Measurements from ENCODE around the gene ERFL.

ERFL gene

DNA sequence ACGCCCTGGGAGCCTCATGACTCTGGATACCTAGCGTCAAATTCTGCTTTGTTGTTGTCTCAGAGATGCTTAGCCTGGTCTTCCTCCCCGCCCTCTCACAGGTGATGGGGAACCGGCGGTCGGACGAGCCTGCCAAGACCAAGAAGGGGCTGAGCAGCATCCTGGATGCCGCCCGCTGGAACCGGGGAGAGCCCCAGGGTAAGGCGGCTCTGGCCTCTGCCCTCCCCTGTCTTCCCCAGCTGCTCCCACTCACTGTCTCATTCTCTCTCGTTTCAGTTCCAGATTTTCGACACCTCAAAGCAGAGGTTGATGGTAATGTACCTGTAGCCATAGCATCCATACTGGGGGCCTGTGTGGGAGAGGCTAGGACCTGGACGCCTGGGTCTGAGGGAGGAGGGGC lies 33.9 kb downstream of the ERFL start:
- intact Hi-C loops (cut with DNase I; ENCODE audit: low total_unique reads): no loop called here
- Histone ChIP-seq H3K4me1 (no peaks in the 10 kb centered on the region), H3K27ac (no peak overlapping the region), H3K4me3 (no peak overlapping the region), H3K36me3 (peaks cover 40 to 93% (median 61%) of the 10 kb centered on the region in 3 donors), H3K9me3 (no peaks in the 10 kb centered on the region), H3K27me3 (no peaks in the 10 kb centered on the region)
- TF ChIP-seq, protein P1, sequence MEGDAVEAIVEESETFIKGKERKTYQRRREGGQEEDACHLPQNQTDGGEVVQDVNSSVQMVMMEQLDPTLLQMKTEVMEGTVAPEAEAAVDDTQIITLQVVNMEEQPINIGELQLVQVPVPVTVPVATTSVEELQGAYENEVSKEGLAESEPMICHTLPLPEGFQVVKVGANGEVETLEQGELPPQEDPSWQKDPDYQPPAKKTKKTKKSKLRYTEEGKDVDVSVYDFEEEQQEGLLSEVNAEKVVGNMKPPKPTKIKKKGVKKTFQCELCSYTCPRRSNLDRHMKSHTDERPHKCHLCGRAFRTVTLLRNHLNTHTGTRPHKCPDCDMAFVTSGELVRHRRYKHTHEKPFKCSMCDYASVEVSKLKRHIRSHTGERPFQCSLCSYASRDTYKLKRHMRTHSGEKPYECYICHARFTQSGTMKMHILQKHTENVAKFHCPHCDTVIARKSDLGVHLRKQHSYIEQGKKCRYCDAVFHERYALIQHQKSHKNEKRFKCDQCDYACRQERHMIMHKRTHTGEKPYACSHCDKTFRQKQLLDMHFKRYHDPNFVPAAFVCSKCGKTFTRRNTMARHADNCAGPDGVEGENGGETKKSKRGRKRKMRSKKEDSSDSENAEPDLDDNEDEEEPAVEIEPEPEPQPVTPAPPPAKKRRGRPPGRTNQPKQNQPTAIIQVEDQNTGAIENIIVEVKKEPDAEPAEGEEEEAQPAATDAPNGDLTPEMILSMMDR (IDR thresholded peaks at IDR 0.05): no peak
- DNase-seq: no peak

DNA sequence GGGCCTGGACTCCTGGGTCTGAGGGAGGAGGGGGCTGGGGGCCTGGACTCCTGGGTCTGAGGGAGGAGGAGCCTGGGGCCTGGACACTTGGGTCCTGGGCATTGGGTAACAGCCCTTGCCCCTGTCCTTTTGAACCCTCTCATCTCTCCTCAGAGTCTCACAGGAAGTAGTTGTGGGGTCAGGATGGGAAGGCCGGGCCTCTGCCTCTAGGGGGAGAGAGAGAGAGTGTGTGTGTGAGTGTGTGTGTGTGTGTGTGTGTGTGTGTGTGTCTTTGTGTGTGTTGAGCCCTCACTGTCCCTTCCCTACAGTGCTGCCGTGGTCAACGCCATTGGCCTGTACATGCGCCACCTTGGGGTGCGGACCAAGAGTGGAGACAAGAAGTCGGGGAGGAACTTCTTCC lies 34.4 kb downstream of the ERFL start:
- H3K36me3 ChIP-seq: peaks cover 39 to 93% (median 62%) of the 10 kb centered on the region in 3 donors

DNA sequence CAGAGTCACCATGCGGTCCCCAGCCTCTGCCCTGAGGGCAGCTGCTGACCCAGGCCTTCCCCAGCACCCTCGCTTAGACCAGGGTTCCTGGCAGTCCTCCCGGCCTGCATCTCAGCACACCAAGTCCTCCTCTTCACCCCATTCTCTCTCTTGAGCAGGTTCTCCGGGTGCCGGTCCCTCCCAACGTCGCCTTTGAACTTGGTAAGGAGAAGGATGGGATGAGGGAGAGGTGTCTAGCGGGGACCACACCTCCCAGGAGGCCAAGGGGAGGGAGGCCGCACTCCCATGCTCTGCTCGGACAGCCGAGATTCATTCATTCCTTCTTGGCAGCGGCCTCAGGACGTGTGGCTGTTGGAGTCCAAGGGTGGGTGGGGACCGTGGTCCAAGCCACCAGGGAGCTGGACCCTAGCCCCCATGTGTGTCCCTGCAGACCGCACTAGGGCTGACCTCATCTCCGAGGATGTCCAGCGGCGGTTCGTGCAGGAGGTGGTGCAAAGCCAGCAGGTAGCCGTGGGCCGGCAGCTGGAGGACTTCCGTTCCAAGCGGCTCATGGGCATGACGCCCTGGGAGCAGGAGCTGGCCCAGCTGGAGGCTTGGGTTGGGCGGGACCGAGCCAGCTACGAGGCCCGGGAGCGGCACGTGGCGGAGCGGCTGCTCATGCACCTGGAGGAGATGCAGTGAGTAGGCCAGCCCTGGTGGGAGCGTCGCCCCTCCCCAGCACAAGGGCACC lies 35.9 kb downstream of the ERFL start:
- peaks cover 27 to 86% (median 52%) of the 10 kb centered on the region in 3 donors for H3K36me3 ChIP-seq
- H3K4me3 ChIP-seq: no peak overlapping the region
- H3K9me3 ChIP-seq: no peaks in the 10 kb centered on the region
- no peak for DNase-seq
- no peak overlapping the region for H3K27ac ChIP-seq
- H3K4me1 ChIP-seq: peaks cover 0 to 9% (median 0%) of the 10 kb centered on the region in 4 donors
- no peaks in the 10 kb centered on the region for H3K27me3 ChIP-seq
- TF ChIP-seq, protein P1 (IDR thresholded peaks at IDR 0.05): no peak
- intact Hi-C loops (cut with DNase I; ENCODE audit: low total_unique reads): no loop called here

More for the DNA sequence above, 34.4 kb downstream of the ERFL start:
- Histone ChIP-seq H3K9me3 (no peaks in the 10 kb centered on the region), H3K4me3 (no peak overlapping the region), H3K4me1 (no peaks in the 10 kb centered on the region), H3K27me3 (no peaks in the 10 kb centered on the region), H3K27ac (no peak overlapping the region)
- TF ChIP-seq, protein P1 (IDR thresholded peaks at IDR 0.05): no peak
- intact Hi-C loops (cut with DNase I; ENCODE audit: low total_unique reads): no loop called here
- DNase-seq: no peak

DNA sequence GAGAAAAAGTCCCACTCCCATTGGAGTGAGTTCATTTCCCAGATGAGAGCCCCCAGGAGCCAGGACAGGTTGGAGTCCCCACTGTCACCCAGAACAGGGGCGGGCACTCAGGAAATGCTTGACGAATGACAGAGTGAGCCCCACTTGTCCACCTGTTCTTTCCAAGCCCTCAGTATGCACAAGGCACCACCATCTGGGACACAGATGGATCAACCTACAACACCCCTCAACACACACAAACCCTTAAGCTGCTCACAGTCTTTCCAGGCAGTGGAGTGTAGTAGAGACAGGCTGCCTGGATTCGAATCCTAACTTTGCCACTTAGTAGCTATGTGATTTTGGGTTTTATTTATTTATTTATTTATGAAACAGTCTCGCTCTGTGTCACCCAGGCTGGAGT lies 37.3 kb downstream of the ERFL start:
- intact Hi-C loops (cut with DNase I; ENCODE audit: low total_unique reads): no loop called here
- DNase-seq: no peak
- Histone ChIP-seq H3K27me3 (no peaks in the 10 kb centered on the region), H3K36me3 (peaks cover 22 to 72% (median 42%) of the 10 kb centered on the region in 3 donors), H3K27ac (no peak overlapping the region), H3K4me1 (peaks cover 0 to 18% (median 0%) of the 10 kb centered on the region in 4 donors), H3K4me3 (no peak overlapping the region), H3K9me3 (no peaks in the 10 kb centered on the region)
- TF ChIP-seq, protein P1 (IDR thresholded peaks at IDR 0.05): no peak

DNA sequence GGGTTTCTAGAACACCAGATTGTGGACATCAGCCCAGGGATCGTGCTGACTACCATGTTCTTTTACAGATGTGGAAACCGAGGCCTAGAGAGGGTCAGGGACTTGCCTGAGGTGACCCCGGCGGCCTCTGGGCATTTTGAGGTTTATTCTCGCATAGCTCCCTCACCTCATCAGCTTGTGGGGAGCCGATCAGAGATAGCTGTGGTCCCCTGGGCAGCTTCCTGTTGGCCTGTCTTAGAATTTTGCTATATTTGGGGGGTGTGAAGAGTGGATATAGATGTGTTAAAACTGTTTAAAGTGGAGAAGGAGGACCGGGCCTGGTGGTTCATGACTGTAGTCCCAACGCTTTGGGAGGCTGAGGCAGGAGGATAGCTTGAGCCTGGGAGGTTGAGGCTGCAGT lies 38.4 kb downstream of the ERFL start:
- intact Hi-C loops (cut with DNase I; ENCODE audit: low total_unique reads): no loop called here
- peaks cover 14 to 62% (median 31%) of the 10 kb centered on the region in 3 donors for H3K36me3 ChIP-seq

More for the DNA sequence above, 38.4 kb downstream of the ERFL start:
- Histone ChIP-seq H3K27me3 (no peaks in the 10 kb centered on the region), H3K4me1 (peaks cover 0 to 28% (median 4%) of the 10 kb centered on the region in 4 donors), H3K9me3 (no peaks in the 10 kb centered on the region), H3K4me3 (no peak overlapping the region), H3K27ac (no peak overlapping the region)
- DNase-seq: no peak
- TF ChIP-seq, protein P1 (IDR thresholded peaks at IDR 0.05): no peak

Data from tibial artery (tissue), 4 donors.